Cortex of kidney (tissue), 1 donor: Measurements from ENCODE around the gene SCAF4.

ENCODE experiments used
- DNase-seq: peaks from one replicate; lab custom pipeline; 2025; lab: John Stamatoyannopoulos, UW

The SCAF4 gene

DNA sequence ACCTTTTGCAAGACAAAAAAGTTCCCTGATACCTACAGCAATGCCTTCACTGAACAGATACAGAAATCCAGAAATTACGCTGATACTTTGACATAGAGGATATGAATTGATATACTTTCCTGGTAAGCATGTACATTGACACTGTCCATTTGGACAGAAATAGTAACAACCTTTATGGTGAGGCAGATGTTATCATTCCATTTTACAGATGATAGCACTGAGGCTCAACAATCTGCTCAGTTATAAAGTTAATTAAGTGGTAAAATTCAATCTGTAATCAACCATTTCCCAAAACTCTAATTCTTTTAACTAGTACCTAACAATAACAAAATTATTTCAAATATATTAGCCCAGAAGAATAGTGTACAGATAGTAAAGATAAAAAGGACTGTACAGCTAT lies 20.6 kb downstream of the SCAF4 start:
- no peak for DNase-seq

- no peak for DNase-seq
These were observed 21.3 kb downstream of the SCAF4 start for GRCh38 chr21:31710586-31710985.

GRCh38 chr21:31708541-31708940 lies 23.4 kb downstream of the SCAF4 start:
- no peak for DNase-seq

GRCh38 chr21:31707499-31707898 lies 24.4 kb downstream of the SCAF4 start:
- DNase-seq: no peak

DNA sequence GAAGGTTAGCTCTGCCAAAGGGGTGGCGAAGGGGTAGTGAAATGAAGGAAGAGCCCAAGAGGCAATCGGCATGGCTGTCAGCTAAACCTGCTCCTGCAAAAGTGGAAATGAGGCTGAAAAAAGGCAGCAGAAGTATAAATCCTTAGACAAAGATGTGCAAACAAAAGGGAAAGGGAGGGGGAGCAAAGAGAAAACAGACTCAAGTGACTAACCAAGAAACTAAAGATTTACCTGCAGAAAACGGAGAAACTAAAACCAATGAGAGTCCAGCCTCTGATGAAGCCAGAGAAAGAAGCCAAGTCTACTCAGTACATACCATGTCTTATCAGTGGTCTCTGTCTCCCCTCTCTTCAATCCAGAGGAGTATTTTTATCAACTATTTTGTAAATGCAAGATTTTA lies 25.4 kb downstream of the SCAF4 start:
- no peak for DNase-seq

DNA sequence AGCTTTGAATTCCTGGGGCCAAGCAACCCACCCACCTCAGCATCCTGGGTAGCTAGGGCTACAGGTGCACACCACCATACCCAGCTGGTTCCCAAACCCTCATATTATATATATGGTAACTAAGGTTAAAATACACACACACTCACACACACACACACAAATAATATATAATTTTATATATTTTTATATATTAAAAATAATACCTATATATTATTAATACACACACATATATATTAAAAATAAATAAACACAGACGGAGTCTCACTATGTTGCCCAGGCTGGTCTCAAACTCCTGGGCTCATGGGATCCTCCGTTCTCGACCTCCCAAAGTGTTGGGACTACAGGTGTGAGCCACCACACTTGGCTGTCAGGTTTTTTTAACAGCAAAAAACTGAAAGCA lies 31.9 kb downstream of the SCAF4 start:
- DNase-seq: no peak

DNA sequence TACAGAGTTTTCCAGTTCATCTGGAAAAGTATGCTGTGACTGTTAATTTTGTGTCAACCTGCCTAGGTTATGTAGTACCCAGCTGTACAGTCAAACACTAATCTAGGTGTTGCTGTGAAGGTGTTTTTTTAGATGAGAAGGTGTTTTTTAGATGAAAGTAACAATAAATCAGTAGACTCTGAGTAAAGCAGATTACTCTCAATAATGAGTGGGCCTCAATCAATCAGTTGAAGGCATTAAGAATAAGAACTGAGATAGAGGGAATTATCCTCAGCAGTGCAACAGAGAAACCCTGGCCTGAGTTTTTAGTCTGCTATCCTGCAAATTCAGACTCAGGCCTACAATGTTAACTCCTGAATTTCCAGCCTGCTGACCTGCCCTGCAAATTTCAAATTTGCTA lies 33.5 kb downstream of the SCAF4 start:
- DNase-seq: no peak

DNA sequence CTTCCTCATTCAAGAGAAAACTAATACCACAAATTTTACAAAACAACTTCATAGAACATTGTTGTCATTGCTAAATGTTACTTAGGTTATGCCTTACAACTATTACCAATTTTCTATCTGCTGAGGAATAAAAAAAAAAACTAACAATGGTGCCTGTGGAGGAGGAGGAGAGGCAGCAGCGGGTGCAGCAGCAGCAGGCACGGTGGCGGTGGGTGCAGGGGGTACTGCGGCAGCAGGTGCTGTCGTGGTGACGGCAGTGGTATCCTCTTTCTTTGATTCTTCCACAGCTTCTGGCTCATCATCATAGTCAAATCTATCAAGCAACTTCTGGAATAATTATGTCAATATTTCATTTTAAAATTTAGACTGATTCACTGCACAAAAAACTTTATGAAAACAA lies 35.5 kb downstream of the SCAF4 start:
- no peak for DNase-seq

- DNase-seq: no peak
These were observed 38.7 kb downstream of the SCAF4 start for GRCh38 chr21:31693222-31693621.

DNA sequence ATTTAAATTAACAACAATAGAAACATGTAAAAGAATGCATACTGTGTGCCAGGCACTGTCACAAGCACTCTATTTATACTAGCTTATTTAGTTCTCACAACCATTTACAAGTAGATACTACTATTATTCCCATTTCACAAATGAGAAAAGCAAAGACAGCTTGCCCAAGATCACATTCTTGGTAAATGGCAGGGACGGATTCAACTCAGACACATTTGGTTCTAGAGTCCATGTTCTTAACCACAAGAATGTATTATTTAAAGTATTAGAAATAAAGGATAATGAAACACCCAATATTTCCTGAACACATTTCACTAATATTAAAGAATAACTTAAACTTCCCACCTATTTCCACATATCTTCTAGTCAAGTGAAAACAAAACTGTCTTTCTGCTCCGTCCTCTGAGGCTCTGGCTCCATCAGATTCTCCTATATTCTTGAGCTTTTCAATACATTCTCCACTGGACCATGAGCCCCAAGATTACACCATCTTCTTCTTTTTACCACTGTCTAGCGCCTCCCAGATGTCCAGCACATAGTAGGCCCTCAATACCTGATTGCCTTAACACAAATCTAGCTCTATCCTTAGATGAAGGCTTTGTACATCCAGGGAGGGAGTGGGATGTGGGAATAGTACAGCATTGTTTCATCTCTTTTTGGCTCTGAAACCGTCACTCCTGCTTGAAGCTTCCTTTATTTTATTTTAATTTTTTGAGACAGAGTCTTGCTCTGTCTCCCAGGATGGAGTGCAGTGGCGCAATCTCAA lies 43.1 kb downstream of the SCAF4 start:
- no peak for DNase-seq

DNA sequence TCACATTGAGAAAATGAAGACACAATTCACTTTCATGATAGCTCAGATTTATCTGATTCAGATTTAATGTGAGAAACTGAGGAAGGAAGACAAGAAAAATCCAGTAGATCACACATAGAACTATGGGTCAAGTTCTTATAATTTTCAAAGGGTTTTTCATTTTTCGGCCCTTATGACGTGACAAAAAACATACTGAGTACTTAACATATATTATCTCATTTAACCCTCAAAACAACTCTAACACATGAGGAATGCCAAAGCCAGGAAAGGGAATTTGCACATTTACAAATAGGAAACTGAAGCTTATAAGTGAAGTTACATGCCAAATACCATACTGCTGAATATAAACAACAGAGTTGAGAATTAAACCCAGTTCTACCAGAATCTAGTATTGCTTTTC lies 44.8 kb downstream of the SCAF4 start:
- no peak for DNase-seq

GRCh38 chr21:31686272-31686915 lies 45.5 kb downstream of the SCAF4 start:
- no peak for DNase-seq

GRCh38 chr21:31684918-31685317 lies 47.0 kb downstream of the SCAF4 start:
- DNase-seq: no peak

GRCh38 chr21:31683029-31683428 lies 48.9 kb downstream of the SCAF4 start:
- no peak for DNase-seq

DNA sequence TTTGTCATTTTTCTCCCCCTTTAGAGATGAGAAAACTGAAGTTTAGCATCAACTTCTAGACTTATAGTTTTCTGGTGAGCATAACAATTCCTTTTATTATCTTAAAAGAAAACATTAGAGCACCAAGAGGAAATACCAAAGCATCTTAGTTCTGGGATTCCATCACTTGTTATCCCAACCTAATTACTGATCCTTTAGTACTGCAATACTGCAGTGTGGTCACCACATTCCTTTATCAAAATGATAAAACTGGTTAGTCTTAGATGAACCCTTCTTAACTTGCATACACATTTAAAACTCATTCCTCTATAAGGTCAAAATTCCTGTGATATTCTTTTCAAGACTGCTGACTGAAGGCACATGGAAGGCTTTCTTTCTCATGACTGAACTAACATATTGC lies 49.3 kb downstream of the SCAF4 start:
- no peak for DNase-seq

DNA sequence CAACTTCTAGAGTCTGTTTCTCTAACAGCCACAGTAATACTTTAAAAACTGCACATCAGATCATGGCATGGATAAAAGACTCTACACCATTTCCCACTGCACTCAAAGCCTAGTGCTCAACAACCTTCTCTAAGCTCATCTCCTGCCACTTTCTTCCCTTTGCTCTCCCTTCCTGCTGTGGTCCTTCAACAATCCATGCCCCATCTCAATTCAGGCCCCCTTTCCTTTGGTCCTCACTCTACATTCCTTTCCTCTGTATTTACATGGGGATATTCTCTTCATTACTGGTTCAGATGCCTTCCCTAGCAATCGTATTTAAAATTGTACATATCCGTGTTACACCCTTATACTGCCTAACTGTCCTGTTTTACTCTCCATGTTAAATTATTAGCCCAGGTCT lies 53.4 kb downstream of the SCAF4 start:
- DNase-seq: no peak

DNA sequence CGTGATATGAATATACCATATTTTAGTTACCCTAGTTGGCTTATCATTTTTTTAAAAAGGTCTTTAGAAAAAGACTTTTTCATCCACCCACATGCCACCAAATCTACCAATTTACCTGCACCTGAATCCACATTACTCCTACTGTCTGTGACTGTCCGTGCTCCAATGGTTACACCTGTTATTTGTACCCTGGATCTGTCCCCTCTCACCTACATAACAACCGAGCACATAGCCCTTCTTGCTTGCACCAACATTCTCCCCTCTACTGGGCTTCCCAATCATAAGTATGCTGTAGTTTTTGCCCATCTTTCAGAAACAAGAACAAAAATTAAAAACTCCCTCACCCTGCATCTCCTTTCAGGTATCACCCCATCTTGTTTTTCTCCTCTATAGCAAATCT lies 54.9 kb downstream of the SCAF4 start:
- no peak for DNase-seq

- DNase-seq: no peak
These were observed 56.0 kb downstream of the SCAF4 start for GRCh38 chr21:31675960-31676359.

DNA sequence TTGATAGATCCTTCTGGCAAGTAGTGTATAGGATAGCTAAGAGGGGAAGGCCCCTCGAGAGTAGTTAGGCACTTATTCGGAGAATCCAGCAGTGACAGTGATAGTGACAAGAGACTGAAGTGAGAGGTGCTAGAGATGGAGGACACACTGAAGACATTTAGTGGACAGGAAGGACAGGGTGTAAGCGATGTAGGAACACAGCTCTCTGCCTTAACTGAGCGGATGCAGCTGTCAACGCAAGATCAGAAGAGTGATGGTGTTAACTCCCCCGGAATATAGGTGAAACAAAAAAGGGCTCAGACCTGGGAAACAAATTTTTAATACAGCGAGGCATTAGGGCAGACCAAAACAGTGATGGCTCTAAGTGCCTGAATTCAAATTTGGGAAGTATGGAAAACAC lies 56.6 kb downstream of the SCAF4 start:
- DNase-seq: no peak

- no peak for DNase-seq
These were observed 58.5 kb downstream of the SCAF4 start for GRCh38 chr21:31673321-31673912.

DNA sequence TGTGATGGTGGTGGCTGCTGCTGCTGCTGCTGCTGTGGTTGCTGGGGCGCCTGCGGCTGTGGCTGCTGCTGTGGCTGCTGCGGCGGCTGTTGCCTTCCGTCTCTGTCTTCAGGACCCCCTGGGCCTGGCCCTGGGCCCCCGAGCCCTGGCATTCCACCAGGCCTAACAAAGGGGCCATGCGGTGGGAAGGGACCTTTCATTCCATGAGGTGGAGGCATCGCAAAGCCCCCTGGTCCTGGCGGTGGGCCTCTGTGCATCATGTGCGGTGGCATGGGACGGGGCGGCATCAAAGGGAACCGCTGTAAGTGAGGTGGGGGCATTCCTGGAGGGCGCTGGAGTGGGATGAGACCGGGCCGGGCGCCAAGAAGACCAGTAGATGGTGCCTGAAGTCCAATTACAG lies 60.0 kb downstream of the SCAF4 start:
- DNase-seq: no peak

DNA sequence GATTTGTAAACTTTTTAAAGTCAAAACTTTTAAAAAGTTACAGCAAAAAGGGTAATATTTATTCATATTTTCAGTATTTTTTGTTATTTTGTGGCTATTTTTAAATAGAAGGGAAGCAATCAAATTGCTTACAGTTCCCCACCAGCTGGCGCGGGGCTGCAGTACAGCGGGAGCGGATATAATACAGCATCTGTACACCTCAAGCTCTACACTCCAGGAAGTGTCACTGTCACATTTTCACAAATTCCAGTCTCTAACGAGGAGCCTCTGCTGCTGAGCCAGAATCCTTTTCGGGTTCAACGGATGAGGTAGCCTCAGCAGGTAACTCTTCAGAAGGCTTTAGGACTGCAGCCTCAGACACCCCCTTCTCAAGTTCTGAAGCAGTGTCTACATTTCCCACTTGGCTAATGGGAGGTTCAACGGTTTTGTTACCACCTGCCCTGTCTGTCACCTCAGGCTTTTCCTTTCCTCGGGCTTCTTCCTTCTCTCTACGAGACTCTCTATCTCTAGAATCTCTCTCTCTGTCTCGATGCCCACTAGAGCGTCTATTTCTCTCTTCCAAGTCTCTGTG lies 60.7 kb downstream of the SCAF4 start:
- DNase-seq: no peak

GRCh38 chr21:31670070-31670469 lies 61.8 kb downstream of the SCAF4 start:
- DNase-seq: no peak
